IPS DF 4.7 (cell line): Measurements from ENCODE around the gene NT5C3A.
"Not testable (repeated sequence)": the region's sequence is repeated elsewhere in the genome, so short reads cannot be mapped to it uniquely, and the experiment has no call there.

ENCODE experiments used
- DNase-seq: peaks from one replicate; pipeline ENCODE4 v3.0.0-alpha.2; 2013; ENCODE audit warnings: low spot score; ENCODE audit errors: extremely low read depth

NT5C3A gene

DNA sequence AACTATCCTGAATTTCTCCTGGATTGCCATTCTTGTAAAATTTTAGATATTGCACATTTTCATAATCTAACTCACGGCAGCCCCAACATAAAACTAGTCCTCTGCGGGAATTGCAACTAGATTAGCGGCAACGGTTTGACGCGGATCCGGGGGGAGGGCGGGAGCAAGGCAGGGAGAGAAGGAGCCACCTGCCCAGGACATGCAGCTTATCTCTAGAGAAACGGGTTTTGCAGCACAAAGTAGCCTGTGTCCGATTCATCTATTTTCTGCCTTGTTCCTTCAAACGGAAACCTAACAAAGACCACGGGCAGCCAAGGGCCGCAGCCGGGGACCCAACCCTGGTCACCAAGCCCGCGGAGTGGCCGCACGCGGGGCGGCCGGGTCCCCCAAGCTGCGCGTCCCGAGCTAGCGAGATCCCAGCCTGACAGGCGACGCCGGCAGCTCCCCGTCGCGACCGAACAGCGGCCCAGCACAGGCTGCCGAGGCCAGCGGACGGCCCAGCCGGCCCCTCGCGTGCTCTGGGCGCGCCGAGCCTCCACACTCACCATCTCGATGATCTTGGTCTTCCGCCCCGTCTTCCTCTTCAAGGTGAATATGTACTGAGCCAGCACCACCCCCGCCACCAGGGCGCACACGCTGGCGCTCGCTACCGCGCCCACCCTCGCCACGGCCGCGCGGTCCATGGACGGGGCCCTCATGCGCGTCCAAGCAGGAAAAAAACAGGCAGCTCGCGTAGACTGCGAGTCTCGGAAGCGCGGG is at the start of gene NT5C3A:
NT5C3A (minus strand) TSS at position 754 of the 759 bp plus-strand sequence; CDS start at position 683, 71 bp downstream.
- DNase-seq, result no peak

DNA sequence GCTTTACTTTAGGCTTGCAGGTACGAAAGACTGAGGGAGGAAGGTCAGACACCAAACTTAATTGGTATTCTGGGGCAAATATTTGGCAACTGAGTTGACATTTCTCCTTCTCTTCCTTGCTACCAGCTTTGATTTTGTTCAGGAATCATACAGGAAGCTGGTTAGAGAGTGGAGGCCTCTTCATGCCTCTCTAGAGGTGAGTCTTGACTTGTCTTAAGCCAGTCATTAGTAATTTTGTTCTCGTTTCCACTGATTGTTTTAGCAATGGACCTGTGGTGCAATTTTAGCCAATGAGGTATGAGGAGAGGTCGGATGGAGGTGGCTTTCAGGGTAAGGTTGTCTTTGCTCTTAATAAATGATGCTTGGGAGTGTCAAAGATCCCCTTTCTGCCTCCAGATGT is 49.0 kb upstream of the NT5C3A start:
- DNase-seq, result no peak

GRCh38 chr7:33109758-33110238 is 47.2 kb upstream of the NT5C3A start:
- DNase-seq, result no peak

DNA sequence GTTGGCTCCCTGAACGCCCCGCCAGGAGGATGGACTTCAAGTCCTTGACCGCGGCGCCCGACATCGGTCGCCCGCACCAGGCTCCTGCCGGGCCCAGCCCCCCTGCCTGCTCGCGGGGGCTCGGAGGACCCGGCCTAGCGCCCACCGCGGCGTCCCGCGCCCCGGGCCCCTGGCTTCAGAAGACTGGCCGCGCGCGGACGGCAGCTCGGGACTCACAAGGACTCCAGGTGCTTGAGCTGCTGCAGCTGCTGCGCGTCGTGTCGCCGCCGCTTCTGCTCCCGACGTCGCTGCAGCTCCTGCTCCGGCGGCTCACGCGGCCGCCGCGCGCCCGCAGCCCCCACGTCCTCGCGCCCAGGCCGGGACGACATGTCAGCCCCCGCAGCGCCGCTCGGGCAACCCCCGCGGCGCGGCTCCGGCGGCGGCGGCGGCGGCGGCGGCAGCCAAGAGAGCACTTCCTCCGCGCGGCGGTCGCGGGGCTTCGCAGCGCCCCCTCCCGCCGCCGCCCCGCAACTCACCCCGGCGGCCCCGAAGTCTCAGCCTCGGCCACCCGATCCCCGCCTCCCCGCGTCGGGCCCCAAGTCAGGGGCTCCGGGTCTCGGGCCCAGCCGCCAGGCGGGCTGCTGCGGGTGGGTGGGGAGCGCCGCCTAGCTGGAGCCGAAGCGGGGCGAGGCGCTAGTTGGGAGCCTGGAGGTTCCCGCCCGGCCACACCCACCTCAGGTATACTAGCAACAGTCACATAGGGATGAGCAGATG is 46.6 kb upstream of the NT5C3A start, which contains the start of gene RP9:
RP9 (minus strand) TSS at position 400 of the 753 bp plus-strand sequence; CDS start at position 368, 32 bp downstream.
- DNase-seq, result no peak

DNA sequence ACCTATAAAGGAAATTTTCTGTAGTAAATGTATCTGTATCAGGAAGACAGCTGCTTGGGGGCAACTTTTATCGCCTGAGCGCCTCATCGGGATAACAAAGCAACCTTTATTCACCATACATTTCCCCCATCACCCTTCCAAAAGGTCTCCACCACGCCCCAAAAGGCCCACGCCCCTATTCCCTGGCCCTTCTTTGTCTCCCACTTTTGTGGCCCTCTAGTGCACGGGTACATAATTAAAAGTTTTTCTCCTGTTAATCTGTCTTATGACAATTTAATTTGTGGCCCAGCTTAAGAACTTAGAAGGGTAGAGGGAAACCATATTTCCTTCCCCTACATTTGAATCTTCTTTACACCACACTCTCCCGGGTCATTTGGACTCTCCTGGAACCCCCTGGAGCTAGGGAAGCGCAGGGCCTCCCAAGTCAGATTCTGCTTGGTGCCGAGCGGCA is 46.0 kb upstream of the NT5C3A start:
- DNase-seq, result no peak

DNA sequence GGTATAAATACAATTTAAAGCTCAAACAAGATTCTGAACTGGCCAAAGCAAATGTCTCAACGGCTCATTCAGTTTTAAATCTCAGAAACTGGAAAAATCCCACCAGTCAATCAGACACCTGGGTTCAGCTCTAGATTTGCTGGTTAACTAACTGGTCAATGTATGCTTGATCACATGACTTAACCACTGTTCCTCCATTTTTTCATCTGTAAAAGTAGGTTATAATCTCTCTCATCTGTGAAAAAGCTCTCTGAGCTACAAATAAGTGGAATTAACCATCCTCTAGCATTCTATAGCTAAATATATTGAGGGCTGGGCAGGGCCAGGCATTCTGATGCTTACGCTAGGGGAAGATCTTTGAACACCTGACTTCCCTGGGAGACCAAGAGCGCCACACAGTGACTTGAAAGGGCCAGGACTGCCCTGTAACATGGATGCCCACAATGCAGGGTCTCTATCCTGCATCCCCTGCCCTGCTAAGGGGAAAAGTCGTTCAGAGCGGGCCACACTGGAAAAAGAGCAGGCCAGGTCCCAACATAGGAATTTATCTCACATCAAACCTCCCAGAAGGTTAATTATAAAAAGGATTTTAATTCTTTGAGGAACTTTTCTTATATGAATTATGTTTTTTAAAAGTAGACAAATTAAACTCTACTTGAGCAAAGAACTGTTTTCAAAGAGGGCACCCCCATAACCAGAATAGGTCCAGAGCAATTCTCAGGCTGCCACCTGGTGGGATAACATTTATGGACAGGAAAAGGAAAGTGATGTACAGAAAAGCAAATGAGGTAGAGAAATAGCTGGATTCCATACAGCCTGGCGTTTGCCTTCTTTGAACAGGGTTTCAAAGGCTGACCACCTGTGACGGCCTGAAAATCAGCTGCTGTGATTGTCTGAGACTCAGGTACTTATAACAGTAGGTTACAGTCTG is 44.8 kb upstream of the NT5C3A start:
- no peak for DNase-seq

- no peak for DNase-seq
These were observed 39.3 kb upstream of the NT5C3A start for GRCh38 chr7:33101906-33102305.

GRCh38 chr7:33100770-33101169 is 38.2 kb upstream of the NT5C3A start:
- no peak for DNase-seq

DNA sequence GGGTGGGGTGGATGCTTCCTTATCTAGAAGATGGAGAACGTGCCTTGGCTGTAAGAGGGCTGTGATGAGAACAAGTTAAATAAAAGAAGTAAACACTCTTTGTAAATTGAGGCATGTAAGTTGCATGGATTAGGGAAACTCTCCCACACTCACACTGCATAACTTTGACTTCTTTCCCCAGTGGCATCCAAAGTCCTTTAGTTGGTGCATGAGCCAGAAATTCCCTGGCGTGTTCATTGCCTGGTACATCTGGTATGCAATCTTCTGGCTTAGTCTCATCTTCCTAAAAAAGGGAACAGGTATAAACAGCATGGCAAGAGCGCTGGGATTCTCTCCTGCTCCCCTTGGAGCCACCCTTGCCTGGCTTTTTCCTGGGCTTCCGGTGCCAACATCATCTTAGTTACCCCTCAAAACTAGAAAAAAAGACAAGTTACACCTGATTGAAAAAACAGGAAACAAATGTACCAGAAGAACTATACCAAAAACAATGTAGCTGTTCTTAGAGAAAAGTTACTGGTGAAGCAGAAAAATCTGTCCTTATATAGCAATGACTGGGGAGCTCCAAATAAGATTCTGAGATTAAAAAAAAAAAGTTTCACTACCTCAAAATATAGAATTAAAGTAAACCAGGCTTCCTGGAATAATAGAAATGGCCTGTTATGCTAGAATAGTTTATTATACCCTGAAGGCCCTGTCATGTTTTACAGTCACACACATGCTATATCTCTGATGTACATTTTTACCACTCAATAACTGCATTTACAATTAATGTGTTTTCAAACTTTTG is 36.8 kb upstream of the NT5C3A start:
- DNase-seq, result no peak

DNA sequence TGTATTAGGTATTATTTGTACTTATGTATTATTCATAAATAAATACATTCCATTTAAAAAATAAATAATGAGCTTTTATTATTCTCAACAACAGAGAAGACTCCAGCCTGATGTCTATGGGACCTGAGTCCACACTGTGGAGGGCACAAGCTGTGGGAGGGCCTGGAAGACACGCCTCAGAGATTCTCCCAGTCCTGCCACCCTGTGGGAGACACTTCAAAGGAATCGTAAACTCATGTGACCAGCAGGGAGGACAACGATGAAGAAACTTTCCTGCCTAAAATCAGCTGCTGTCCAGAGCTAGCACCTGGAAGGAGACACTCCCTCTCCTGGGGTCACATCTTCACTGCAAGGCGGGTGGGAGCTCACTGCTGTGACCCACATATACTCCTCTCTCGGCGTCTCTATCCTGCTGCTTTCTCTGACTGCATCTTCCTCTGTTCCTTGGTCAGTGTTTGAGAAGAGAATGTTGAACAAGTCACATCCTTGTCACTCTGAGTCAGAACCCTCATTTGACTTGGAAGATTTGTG is 32.2 kb upstream of the NT5C3A start:
- not testable (repeated sequence) for DNase-seq

DNA sequence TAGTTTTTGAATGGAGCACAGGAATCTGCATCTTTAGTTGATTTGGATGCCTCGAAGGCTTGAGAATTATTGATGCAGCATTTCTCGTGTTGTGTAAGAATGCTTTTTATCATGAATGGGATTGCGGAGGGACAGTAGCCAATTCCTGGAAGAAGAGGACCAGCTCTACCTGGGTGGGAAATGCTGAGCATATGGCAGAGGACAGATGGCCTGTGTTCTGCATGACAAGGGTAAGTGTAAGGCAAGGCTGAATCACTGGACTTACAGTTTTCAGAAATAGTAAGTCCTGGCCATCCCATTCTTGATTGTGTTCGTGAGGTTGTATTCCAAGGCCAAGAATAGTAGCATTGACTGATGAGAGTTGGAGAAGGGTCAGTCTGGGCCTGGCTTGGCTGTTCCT is 30.7 kb upstream of the NT5C3A start:
- no peak for DNase-seq

DNA sequence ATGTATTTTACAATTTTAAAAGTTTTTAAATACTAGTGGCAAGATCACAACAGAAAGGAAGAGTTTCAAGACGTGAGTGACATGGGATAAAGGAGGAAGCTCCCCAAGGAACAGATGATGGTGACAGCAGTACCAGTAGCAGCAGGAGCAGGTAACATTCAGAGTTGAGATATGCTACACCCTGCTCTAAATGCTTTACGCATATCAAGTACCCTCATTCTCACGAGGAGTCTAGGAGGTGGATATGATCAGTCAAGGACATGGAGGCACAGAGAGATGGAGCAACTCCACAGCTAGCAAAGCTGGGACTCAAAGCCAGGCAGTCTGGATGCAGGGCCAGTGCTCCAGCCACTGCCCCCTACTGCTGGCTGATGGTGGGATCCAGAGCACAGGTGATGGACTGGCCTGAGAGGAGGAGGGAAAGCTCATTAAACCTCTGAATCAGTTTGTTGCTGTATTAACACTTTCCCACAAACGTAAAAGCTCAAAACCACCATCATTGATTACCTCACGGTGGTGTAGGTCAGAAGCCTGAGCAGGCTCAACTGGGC is 29.1 kb upstream of the NT5C3A start:
- DNase-seq, result no peak

GRCh38 chr7:33091111-33091531 is 28.5 kb upstream of the NT5C3A start:
- no peak for DNase-seq

DNA sequence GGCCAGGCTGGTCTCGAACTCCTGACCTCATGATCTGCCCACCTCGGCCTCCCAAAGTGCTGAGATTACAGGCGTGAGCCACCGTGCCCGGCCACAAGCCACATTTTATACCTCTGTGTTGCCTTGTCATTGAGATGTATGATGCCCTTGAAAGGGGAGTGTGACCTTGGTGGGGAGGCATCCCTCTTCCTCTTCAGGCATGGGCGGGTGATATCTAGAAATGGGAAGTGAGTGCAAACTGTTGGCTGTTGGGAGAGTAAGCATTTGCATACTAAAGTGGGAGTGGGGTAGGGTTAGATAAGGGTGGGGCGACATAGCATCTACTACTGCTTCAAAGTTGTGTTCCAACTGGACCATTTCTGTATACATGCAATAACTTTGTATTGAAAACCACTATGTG is 26.6 kb upstream of the NT5C3A start:
- no peak for DNase-seq

DNA sequence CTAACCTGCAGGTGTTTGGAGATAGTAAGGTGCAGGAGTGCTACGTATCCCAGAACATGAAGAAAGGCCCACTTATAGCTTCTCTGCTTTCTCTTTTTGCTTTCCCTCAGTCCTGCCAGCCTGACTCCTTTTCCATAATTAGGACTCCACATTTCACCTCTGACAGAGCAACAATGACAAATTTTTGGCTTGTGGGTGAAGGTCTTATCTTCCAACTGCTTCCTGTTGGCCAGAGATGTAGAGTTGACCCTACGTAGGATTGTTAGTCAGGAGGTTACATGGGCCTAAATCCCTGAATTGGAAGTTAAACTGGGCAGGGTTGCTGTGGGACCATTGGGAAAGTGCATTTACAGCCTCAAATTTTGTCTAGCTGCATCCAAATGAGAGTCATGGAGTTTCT is 25.3 kb upstream of the NT5C3A start:
- DNase-seq, result no peak

- no peak for DNase-seq
These were observed 24.8 kb upstream of the NT5C3A start for GRCh38 chr7:33087356-33087755.

GRCh38 chr7:33079763-33080690 is 17.5 kb upstream of the NT5C3A start:
- no peak for DNase-seq

GRCh38 chr7:33079096-33079495 is 16.5 kb upstream of the NT5C3A start:
- no peak for DNase-seq

GRCh38 chr7:33076737-33077136 is 14.2 kb upstream of the NT5C3A start:
- no peak for DNase-seq
